T-helper 1 cell (primary cell): ENCODE results near the gene CTAGE9.
"Not testable (repeated sequence)": the region's sequence is repeated elsewhere in the genome, so short reads cannot be mapped to it uniquely, and the experiment has no call there.

ENCODE experiments used
- DNase-seq, 5 donors: peaks; one replicate each; pipeline ENCODE4 v3.0.0-alpha.2; 2012 to 2020

Gene CTAGE9

GRCh38 chr6:131728296-131728939 is 17.6 kb upstream of the CTAGE9 start:
- DNase-seq: no peak

DNA sequence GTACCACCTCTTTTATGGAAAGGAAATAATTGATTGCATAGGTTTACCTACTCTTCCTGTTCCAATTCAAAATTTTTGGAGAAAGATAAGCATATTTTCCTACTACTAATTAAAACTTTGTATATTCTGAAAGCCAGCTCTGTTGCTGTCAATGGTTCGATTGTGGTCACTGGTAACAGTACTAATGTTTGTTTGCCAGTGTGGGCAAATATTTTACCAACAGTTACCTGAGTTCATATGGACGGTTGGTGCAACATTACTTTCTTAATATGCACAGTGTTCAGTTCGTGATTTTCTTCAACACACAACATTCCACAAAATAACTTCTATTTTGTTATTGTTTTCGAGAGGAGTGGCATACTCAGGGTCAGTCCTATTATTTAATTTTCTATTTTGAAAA is 17.1 kb upstream of the CTAGE9 start:
- no peak for DNase-seq

GRCh38 chr6:131727467-131727866 is 16.6 kb upstream of the CTAGE9 start:
- no peak for DNase-seq

- peak in 1 of 5 donors; percentile 6 for DNase-seq
Measured at GRCh38 chr6:131724114-131724513, 13.3 kb upstream of the CTAGE9 start.

DNA sequence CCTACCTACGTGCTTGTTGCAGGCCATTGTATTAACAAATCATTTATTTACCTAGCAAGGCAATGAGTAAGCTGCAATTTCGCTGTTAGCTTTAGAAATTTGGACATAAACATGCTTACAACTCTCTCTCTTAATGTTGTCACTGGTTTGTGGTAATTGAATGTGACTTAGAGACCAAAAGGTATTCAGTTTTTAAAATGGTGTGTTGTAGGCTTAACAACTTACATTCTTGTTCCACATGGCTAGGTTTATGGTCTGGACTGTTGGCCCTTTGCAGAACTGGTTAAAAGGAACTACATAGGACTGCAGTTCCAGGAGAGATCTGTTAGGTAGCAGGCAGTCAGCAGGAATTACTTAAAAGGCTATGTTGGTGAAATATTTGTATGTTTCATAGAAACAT is 10.3 kb upstream of the CTAGE9 start:
- no peak for DNase-seq

- DNase-seq: no peak
Measured at GRCh38 chr6:131717836-131718542, 7.2 kb upstream of the CTAGE9 start.

DNA sequence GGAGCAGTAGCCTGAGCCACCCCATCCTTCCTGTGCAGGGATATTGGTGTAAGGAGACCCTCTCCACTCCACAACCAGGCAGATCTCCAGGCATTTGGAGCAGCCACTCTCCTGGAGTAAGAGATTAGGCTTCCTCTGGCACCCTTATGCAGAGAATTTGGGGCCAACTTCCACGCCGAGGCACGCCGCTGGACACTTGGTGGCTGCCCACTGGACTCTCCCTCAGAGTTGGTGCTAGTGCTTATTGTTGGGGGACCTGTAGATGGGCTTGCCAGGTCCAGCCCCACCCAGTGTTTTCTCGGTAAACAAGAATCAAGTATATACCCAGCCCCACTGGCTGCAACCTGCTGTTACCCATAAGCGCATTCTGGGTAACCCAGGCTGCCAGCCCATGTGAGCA is 4.8 kb upstream of the CTAGE9 start:
- not testable (repeated sequence) for DNase-seq

GRCh38 chr6:131703905-131704304 is 6.9 kb downstream of the CTAGE9 start:
- not testable (repeated sequence) for DNase-seq

DNA sequence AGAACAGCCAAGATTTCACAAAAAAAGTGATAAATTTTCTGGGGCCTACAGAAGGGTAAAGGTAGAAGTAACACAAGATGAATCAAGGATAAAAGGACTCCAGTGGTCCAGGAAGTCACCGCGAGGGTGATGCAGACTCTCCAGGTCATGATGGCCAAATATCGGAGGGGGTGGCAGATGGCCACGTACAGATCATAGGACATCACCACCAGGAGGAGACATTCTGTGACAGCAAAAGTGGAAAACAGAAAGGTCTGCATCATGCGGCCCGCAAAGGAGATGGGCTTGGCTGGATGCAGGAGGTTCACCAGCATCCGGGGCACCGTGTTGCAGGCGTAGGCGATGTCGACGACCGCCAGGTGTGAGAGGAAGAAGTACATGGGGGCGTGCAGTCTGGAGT is 10.0 kb downstream of the CTAGE9 start:
- DNase-seq: not testable (repeated sequence)

- DNase-seq: no peak
Measured at GRCh38 chr6:131696956-131697355, 13.9 kb downstream of the CTAGE9 start.

GRCh38 chr6:131694832-131695426 is 15.9 kb downstream of the CTAGE9 start:
- DNase-seq: peak in 2 of 5 donors; percentile 7 to 11

DNA sequence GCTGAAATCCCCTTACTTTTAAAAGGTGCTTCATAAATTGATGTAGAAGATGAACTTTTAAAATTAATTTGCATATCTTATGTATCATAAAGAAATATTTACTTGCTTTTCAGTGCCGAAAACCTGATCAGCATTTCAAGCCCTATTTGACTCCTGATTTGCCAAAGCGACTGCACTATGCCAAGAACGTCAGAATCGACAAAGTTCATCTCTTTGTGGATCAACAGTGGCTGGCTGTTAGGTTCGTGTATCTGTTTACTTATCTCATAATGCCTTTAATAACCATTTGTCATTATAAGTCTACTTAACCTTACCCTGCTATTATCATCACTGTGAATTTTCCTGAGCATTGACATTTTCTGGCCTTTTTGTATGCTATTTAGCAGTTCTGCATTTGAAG is 17.4 kb downstream of the CTAGE9 start:
- DNase-seq: no peak

DNA sequence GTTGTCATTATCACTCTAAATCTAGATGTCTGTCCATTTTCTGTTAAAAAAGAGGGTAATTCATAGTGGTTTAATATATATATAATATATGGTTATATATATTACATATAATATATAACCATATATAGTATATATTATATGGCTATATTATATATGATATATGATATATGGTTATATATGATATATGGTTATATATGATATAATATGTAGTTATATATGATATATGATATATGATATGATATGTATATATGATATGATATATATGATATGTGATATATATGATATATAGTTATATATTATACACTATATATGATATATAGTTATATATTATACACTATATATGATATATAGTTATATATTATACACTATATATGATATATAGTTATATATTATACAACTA is 18.2 kb downstream of the CTAGE9 start:
- no peak for DNase-seq

GRCh38 chr6:131692031-131692430 is 18.8 kb downstream of the CTAGE9 start:
- DNase-seq: no peak

GRCh38 chr6:131688286-131688685 is 22.5 kb downstream of the CTAGE9 start:
- no peak for DNase-seq

- DNase-seq: no peak
Measured at GRCh38 chr6:131687022-131687421, 23.8 kb downstream of the CTAGE9 start.

GRCh38 chr6:131685266-131685780 is 25.5 kb downstream of the CTAGE9 start:
- no peak for DNase-seq

GRCh38 chr6:131683479-131683878 is 27.3 kb downstream of the CTAGE9 start:
- peak in 1 of 5 donors; percentile 8 for DNase-seq

DNA sequence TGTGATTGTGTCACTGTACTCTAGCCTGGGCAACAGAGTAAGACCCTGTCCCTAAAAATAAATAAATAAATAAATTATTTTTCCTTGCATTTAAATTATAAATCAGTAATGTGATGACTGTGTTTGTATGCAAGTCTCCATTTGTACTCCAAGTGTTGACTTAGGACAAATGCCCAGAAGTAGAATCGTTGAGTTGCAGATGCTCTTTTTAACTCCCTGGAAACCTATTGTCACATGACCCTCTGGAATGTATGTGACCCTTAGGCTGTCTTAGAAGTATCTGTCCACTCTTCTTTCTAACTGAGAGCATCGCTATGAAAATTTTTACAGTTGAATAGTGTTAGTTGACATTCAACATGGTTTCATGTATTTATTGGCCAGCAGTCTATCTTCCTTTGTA is 28.4 kb downstream of the CTAGE9 start:
- no peak for DNase-seq

- DNase-seq: no peak
Measured at GRCh38 chr6:131681585-131681984, 29.2 kb downstream of the CTAGE9 start.

DNA sequence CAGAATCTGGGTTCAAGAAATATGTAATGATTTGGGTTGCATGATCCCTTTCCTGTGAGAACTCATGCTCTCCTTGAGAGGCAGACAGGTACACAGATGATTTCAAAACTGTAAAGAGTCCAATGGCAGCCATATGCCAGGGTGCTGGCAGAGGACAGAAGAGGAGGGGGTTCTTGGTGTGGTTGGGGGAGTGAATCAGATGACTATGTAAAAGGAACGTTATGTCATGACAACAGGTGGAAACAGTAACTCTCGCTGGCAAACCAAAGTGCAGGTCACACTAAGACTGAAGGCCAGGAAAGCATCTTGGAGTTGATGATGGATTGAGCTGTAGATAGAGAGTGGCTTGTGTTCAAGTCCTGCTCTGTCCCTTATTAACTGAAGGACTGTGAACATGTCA is 29.9 kb downstream of the CTAGE9 start:
- DNase-seq: no peak

DNA sequence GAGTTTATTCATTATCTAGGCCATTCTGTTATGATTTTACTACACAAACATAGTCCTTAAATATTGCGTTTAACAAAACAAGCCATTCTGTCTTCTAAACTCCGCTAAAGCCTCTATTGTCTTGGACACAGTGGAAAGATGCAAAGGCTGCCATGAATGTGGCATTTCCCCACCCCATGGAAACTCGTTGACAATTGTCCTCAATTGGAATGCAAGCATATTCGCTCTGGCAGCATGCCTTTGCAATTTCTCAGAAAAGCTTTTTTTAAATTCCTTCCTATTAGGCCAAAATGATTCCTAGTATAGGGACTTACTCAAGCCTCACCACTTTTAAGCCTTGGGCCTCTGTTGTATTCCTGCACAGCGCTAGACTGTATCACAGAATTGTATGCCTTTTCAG is 32.4 kb downstream of the CTAGE9 start:
- DNase-seq: no peak

DNA sequence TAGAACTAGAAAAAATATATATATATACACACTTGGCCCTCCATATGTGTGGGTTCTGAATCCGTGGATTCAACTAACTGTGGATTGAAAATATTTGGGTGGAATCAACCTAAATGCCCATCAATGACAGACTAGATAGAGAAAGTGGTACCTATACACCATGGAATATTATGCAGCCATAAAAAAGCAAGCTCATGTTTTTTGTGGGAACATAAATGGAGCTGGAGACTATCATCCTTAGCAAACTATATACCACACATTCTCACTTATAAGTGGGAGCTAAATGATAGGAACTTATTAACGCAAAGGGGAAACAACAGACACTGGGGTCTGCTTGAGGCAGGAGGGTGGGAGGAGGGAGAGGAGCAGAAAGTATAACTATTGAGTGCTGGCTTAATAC is 37.6 kb downstream of the CTAGE9 start:
- DNase-seq: no peak

- no peak for DNase-seq
Measured at GRCh38 chr6:131669891-131670290, 40.9 kb downstream of the CTAGE9 start.
